OCI-LY3 (cell line): ENCODE data around the gene HYCC2.

Experiments
- EZH2phosphoT487 ChIP-seq: fragments of 200-600 bp; shearing (Covaris generic); IDR thresholded peaks from 2 replicates; pipeline ENCODE4 v1.6.1; 2018; ENCODE audit warnings: antibody characterized with exemption, mixed run types, low read depth
- TF ChIP-seq, protein P1 (sequence below): fragments of 200-600, 300-600 bp; sonication (generic); IDR thresholded peaks from 2 replicates; pipeline ENCODE4 v1.5.1; 2014; ENCODE audit warnings: antibody characterized with exemption, low read length, low read depth

DNA sequence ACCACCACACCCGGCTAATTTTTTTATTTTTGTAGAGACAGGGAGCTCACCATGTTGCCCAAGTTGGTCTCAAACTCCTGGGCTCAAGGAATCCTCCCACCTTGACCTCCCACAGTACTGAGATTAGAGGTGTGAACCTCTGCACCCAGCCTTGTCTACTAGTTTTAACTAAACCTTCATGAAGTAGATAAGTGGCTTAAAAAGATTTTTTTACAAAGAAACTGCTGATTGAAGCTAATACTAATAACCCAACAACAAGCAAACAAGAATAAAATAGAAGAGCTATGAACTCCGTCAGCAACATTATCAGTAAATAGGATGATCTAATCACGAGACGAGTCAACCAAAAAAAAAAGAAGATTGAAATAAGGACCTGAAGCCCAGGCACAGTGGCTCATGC, 19.1 kb upstream of the HYCC2 start:
- TF ChIP-seq, protein P1, sequence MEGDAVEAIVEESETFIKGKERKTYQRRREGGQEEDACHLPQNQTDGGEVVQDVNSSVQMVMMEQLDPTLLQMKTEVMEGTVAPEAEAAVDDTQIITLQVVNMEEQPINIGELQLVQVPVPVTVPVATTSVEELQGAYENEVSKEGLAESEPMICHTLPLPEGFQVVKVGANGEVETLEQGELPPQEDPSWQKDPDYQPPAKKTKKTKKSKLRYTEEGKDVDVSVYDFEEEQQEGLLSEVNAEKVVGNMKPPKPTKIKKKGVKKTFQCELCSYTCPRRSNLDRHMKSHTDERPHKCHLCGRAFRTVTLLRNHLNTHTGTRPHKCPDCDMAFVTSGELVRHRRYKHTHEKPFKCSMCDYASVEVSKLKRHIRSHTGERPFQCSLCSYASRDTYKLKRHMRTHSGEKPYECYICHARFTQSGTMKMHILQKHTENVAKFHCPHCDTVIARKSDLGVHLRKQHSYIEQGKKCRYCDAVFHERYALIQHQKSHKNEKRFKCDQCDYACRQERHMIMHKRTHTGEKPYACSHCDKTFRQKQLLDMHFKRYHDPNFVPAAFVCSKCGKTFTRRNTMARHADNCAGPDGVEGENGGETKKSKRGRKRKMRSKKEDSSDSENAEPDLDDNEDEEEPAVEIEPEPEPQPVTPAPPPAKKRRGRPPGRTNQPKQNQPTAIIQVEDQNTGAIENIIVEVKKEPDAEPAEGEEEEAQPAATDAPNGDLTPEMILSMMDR: no peak
- TF ChIP-seq EZH2phosphoT487: no peak
